Left lung (tissue), 10 donors: ENCODE measurements around the gene PFN3. TPM values are rescaled to one million over a fixed set of nuclear protein-coding genes. Genes with fewer than 3 reads are reported as not detected.

ENCODE experiments used
- ATAC-seq: fragments of 200-7000 bp; cut with Tn5 transposase; one replicate; pipeline ENCODE4 v1.9.1; 2020; ENCODE audit warnings: moderate library complexity
- DNase-seq, 4 donors: peaks; one replicate each; pipeline ENCODE4 v3.0.0-alpha.2; 2013 to 2020
- H3K27ac ChIP-seq, 2 donors: fragments of 200-600 bp; sonication (generic) in 1 of 2; one replicate each; pipeline versions ENCODE4 v1.5.0 to v1.8.0; 2020 to 2021
- H3K27me3 ChIP-seq, 2 donors: fragments of 200-600 bp; sonication (generic) in 1 of 2; one replicate each; pipeline versions ENCODE4 v1.5.0 to v1.8.0; 2020 to 2021
- H3K36me3 ChIP-seq, 2 donors: fragments of 200-600 bp; sonication (generic) in 1 of 2; one replicate each; pipeline versions ENCODE4 v1.5.0 to v1.8.0; 2020 to 2021
- H3K4me1 ChIP-seq, 2 donors: fragments of 200-600 bp; one replicate each; pipeline ENCODE4 v1.8.0; 2021
- H3K4me3 ChIP-seq, 2 donors: fragments of 200-600 bp; sonication (generic) in 1 of 2; one replicate each; pipeline versions ENCODE4 v1.5.0 to v1.8.0; 2020 to 2021; ENCODE audit warnings: mild to moderate bottlenecking in 1 of 2
- H3K9me3 ChIP-seq, 2 donors: fragments of 200-600 bp; sonication (generic) in 1 of 2; one replicate each; pipeline versions ENCODE4 v1.5.0 to v1.8.0; 2020 to 2021
- intact Hi-C, 2 donors: fragments of 100-400 bp; cut with DNase I; formaldehyde crosslinking; loops; one replicate each; pipeline versions ENCODE4 v1.11.2 to v1.14.2; 2022
- polyA plus RNA-seq, 6 donors: library from polyadenylated mRNA; unstranded; fragments of 120-200 nt; gene quantifications; one replicate each; pipeline ENCODE4 v1.2.1, GENCODE V29; 2013; ENCODE audit not compliant: insufficient read length in 6 of 6
- total RNA-seq, 2 donors: library from RNA; stranded (reverse); fragmentation: NEBNext Ultra II Directional; extraction: Animal tissue kit (Norgen Biotek cat#: 25700); gene quantifications; one replicate each; pipeline ENCODE4 v1.2.1, GENCODE V29; 2021
- TF ChIP-seq, protein P1 (sequence below), 2 donors: fragments of 200-600 bp; sonication (generic) in 1 of 2; IDR thresholded peaks; one replicate each; pipeline versions ENCODE4 v1.5.0 to v1.8.0; 2021; ENCODE audit warnings: antibody characterized with exemption in 2 of 2
- donor health status: DM: no; HTN: yes; CAD: no.
- donor health status: DM: no; HTN: no; CAD: no.

The PFN3 gene
- total and polyA plus RNA-seq, 8 donors, result not detected

DNA sequence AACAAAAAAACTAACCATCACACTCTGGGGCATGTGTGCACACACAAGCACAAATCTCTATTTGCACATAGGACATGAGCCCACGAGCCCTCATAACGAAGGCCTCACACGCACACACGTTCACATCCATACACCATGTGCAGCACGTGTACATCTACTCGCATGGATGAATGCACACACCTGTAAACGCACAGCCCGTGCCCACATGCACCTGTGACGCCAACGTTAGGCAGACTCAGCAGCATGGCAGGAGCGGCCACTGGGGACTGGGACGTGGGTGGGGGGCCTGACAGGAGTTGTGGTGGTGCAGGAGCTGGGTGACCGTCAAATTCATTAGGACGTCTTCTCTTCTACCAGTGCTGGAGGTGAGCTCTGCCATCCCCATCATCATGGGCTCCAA lies 13.1 kb downstream of the PFN3 start:
- no peaks in the 10 kb centered on the region for H3K9me3 ChIP-seq
- no peaks in the 10 kb centered on the region for H3K36me3 ChIP-seq
- peaks cover 14 to 34% of the 10 kb centered on the region in 2 donors for H3K4me1 ChIP-seq
- H3K27ac ChIP-seq, result no peak overlapping the region
- no peak for DNase-seq
- TF ChIP-seq, protein P1, sequence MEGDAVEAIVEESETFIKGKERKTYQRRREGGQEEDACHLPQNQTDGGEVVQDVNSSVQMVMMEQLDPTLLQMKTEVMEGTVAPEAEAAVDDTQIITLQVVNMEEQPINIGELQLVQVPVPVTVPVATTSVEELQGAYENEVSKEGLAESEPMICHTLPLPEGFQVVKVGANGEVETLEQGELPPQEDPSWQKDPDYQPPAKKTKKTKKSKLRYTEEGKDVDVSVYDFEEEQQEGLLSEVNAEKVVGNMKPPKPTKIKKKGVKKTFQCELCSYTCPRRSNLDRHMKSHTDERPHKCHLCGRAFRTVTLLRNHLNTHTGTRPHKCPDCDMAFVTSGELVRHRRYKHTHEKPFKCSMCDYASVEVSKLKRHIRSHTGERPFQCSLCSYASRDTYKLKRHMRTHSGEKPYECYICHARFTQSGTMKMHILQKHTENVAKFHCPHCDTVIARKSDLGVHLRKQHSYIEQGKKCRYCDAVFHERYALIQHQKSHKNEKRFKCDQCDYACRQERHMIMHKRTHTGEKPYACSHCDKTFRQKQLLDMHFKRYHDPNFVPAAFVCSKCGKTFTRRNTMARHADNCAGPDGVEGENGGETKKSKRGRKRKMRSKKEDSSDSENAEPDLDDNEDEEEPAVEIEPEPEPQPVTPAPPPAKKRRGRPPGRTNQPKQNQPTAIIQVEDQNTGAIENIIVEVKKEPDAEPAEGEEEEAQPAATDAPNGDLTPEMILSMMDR (IDR thresholded peaks at IDR 0.05), result no peak
- H3K27me3 ChIP-seq, result peaks cover 0 to 40% of the 10 kb centered on the region in 2 donors
- ATAC-seq, result no peak
- no peak overlapping the region for H3K4me3 ChIP-seq
- intact Hi-C loops, result no loop called here

DNA sequence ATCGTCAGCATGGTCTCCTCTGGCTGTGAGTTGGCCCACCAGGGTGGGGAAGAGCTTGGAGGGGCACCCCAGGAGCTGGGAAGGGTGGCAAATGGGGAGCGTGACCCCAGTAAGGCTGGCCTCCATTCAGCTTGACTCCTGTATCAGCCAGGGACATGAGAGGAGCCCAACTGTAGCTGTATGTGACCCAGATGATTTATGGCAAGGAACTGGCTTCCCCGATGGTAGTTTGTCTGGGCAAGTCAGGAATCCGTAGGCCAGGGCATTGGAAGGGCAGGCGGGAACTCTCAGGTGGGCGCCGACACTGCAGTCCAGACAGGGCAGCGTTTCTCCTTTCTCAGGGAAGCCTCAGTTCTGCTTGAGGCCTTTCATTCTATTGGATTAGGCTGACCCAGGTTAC lies 13.9 kb downstream of the PFN3 start:
- DNase-seq (no peak), ATAC-seq (no peak)
- TF ChIP-seq, protein P1 (IDR thresholded peaks at IDR 0.05), result no peak
- H3K4me3 ChIP-seq, result no peak overlapping the region
- H3K27me3 ChIP-seq, result peaks cover 0 to 46% of the 10 kb centered on the region in 2 donors
- no peaks in the 10 kb centered on the region for H3K9me3 ChIP-seq
- H3K27ac ChIP-seq, result no peak overlapping the region
- no peaks in the 10 kb centered on the region for H3K36me3 ChIP-seq
- peaks cover 14 to 34% of the 10 kb centered on the region in 2 donors for H3K4me1 ChIP-seq
- intact Hi-C loops, result no loop called here

DNA sequence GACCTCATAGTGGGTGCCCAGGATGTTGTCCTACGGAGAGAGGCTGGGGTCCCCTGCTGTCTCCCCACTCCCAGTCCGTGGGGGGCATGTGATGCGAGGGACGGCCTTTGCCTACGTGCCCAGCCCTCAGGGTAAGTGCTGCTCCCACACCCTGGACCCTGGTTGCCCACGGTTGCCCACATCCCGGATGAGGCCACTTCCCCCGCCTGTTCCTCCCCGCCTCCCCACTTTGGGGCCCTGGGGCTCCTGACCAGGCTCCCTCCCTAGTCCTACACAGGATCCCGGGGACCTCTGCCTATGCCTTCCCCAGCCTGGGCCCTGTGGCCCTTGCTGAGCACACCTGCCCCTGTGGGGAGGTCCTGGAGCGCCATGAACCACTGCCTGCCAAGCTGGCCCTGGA lies 14.7 kb downstream of the PFN3 start:
- intact Hi-C loops, result no loop called here
- TF ChIP-seq, protein P1 (IDR thresholded peaks at IDR 0.05), result no peak
- peaks cover 0 to 54% of the 10 kb centered on the region in 2 donors for H3K27me3 ChIP-seq

DNA sequence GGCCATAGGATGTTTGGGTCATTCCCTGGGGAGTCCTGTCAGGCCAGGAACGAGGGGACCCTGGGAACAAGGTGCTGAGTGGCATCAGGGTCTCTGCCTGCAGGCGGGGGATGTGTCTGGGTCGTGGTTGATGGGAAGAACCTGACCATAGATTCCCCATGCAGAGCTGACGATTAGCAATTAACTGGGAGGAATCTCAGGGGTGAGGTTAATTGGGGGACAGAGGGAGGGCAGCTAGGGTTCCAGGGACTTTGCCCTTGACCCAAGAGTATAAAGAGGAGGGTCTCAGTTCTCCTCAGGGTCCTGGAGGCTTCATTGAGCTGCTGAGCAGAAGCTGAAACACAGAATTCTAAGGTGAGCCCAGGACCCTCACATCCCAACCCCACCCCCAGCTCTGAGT lies 16.3 kb downstream of the PFN3 start, which contains the start of gene SLC34A1:
Gene SLC34A1, plus strand, starts transcription at position 301 of the 400 bp plus-strand sequence. CDS start 1,308 bp downstream, outside the sequence.
- intact Hi-C loops, result no loop called here
- H3K36me3 ChIP-seq, result no peaks in the 10 kb centered on the region
- peaks cover 0 to 59% of the 10 kb centered on the region in 2 donors for H3K27me3 ChIP-seq
- TF ChIP-seq, protein P1 (IDR thresholded peaks at IDR 0.05), result no peak
- ATAC-seq (no peak), DNase-seq (no peak)
- no peak within 1 kb of the TSS for H3K27ac ChIP-seq
- H3K9me3 ChIP-seq, result no peaks in the 10 kb centered on the region
- H3K4me1 ChIP-seq, result peaks cover 0 to 16% of the 10 kb centered on the region in 2 donors
- H3K4me3 ChIP-seq, result no peak within 1 kb of the TSS

More for the DNA sequence above, 14.7 kb downstream of the PFN3 start:
- peaks cover 14 to 32% of the 10 kb centered on the region in 2 donors for H3K4me1 ChIP-seq
- H3K36me3 ChIP-seq, result no peaks in the 10 kb centered on the region
- no peak overlapping the region for H3K27ac ChIP-seq
- no peak overlapping the region for H3K4me3 ChIP-seq
- no peaks in the 10 kb centered on the region for H3K9me3 ChIP-seq
- no peak for DNase-seq
- no peak for ATAC-seq

DNA sequence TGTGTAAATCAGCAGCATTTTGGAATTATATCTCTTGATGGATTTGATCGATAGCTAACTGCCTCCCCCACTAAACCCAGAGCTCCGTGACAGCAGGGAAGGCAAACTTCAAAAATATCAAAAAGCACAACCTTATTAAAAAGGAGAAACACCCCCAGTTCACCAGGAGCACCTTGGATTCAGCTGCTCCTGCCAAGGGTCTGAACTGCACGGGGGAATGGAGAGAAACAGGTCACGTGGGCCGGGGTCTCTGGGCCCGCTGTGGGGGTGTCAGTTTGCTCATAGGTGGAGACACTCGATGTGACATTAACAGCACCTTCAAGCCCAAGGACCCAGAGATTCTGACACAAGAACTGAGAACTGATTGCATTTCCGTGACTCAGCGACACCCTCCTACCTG lies 17.3 kb downstream of the PFN3 start:
- intact Hi-C loops, result no loop called here
- no peak for ATAC-seq

More for the DNA sequence above, 17.3 kb downstream of the PFN3 start:
- H3K27me3 ChIP-seq, result peaks cover 0 to 59% of the 10 kb centered on the region in 2 donors
- H3K4me3 ChIP-seq, result no peak overlapping the region
- no peaks in the 10 kb centered on the region for H3K9me3 ChIP-seq
- TF ChIP-seq, protein P1 (IDR thresholded peaks at IDR 0.05), result no peak
- H3K27ac ChIP-seq, result no peak overlapping the region
- H3K36me3 ChIP-seq, result no peaks in the 10 kb centered on the region
- H3K4me1 ChIP-seq, result peaks cover 0 to 7% of the 10 kb centered on the region in 2 donors
- DNase-seq, result no peak
